ENCODE measurements around the gene MAP2K5.

The MAP2K5 gene

GRCh38 chr15:67769497-67770357 is 227.2 kb downstream of the MAP2K5 start (continued):
- peak; percentile 92 for TF ChIP-seq KLF17 (tag by site-specific recombination; IDR thresholded peaks at IDR 0.05)
- TF ChIP-seq ZNF350 (tag by site-specific recombination; IDR thresholded peaks at IDR 0.05) = no peak
- TF ChIP-seq TCF7L2 (IDR thresholded peaks at IDR 0.05; ENCODE audit: borderline replicate concordance, low read depth, low read length) = no peak
- TF ChIP-seq MYNN (tag by site-specific recombination; IDR thresholded peaks at IDR 0.05; ENCODE audit: borderline replicate concordance) = no peak
- TF ChIP-seq OVOL3 (tag by site-specific recombination; IDR thresholded peaks at IDR 0.05) = no peak
- TF ChIP-seq ZNF791 (tag by site-specific recombination; IDR thresholded peaks at IDR 0.05) = no peak
- TF ChIP-seq ZNF610 (tag by site-specific recombination; IDR thresholded peaks at IDR 0.05; ENCODE audit: borderline replicate concordance) = no peak
- no peak for TF ChIP-seq KLF9 (tag by site-specific recombination; IDR thresholded peaks at IDR 0.05; ENCODE audit: low read depth)
- no peak for TF ChIP-seq ZBTB20 (tag by site-specific recombination; IDR thresholded peaks at IDR 0.05)
- no peak for TF ChIP-seq ZNF677 (tag by site-specific recombination; IDR thresholded peaks at IDR 0.05)
- TF ChIP-seq ZFP37 (tag by site-specific recombination; IDR thresholded peaks at IDR 0.05) = no peak
- TF ChIP-seq KLF16 (tag by site-specific recombination; IDR thresholded peaks at IDR 0.05) = no peak
- TF ChIP-seq ZNF488 (tag by site-specific recombination; IDR thresholded peaks at IDR 0.05) = no peak
- no peak for TF ChIP-seq ZNF280D (tag by site-specific recombination; IDR thresholded peaks at IDR 0.05)
- TF ChIP-seq ZNF701 (tag by site-specific recombination; IDR thresholded peaks at IDR 0.05) = no peak
- TF ChIP-seq ZNF426 (tag by site-specific recombination; IDR thresholded peaks at IDR 0.05) = no peak
- TF ChIP-seq ZNF645 (tag by site-specific recombination; IDR thresholded peaks at IDR 0.05) = no peak
- no peak for TF ChIP-seq HOXA7 (CRISPR knock-in tag; IDR thresholded peaks at IDR 0.05; ENCODE audit: borderline replicate concordance)
- TF ChIP-seq ZNF555 (tag by site-specific recombination; conservative IDR thresholded peaks at IDR 0.05) = no peak
- no peak for TF ChIP-seq ZNF473 (tag by site-specific recombination; IDR thresholded peaks at IDR 0.05)
- no peak for TF ChIP-seq SALL2 (tag by site-specific recombination; IDR thresholded peaks at IDR 0.05; ENCODE audit: borderline replicate concordance)
- no peak for TF ChIP-seq ZNF571 (tag by site-specific recombination; IDR thresholded peaks at IDR 0.05)
- no peak for TF ChIP-seq ZNF747 (tag by site-specific recombination; IDR thresholded peaks at IDR 0.05)
- TF ChIP-seq GLI4 (tag by site-specific recombination; IDR thresholded peaks at IDR 0.05) = no peak
- TF ChIP-seq SP2 (tag by site-specific recombination; IDR thresholded peaks at IDR 0.05) = no peak
- no peak for TF ChIP-seq ZNF239 (tag by site-specific recombination; IDR thresholded peaks at IDR 0.05)
- TF ChIP-seq ZBTB11 (tag by site-specific recombination; conservative IDR thresholded peaks at IDR 0.05; ENCODE audit: low read depth) = no peak
- TF ChIP-seq ZNF626 (tag by site-specific recombination; IDR thresholded peaks at IDR 0.05) = no peak
- 0 out of 2 replicates have a peak, but pooled peaks have one; percentile 44 for TF ChIP-seq SP7 (tag by site-specific recombination; IDR thresholded peaks at IDR 0.05)
- TF ChIP-seq ZNF529 (tag by site-specific recombination; IDR thresholded peaks at IDR 0.05; ENCODE audit: insufficient replicate concordance) = no peak
- 0 out of 2 replicates have a peak, but pooled peaks have one; percentile 25 for TF ChIP-seq ZXDB (tag by site-specific recombination; IDR thresholded peaks at IDR 0.05)
